HG02970 (cell line): Measurements from ENCODE around the gene EFHB.
"Not testable (repeated sequence)": the region's sequence is repeated elsewhere in the genome, so short reads cannot be mapped to it uniquely, and the experiment has no call there.

Experiments
- ATAC-seq: cut with Tn5 transposase; IDR thresholded peaks from one replicate; pipeline ENCODE4 v1.9.1; 2021; ENCODE audit warnings: mild to moderate bottlenecking, moderate library complexity, moderate number of reproducible peaks; ENCODE audit not compliant: unreplicated experiment, low FRiP score

Gene EFHB

GRCh38 chr3:19934098-19934566, at the start of gene EFHB:
EFHB (minus strand) TSS chr3:19934217; CDS start chr3:19934018, 199 bp downstream.
- no peak for ATAC-seq

- no peak for ATAC-seq
These were observed 38.0 kb upstream of the EFHB start for GRCh38 chr3:19972054-19972453.

GRCh38 chr3:19970327-19970726, 36.3 kb upstream of the EFHB start:
- no peak for ATAC-seq

GRCh38 chr3:19967812-19968211, 33.8 kb upstream of the EFHB start:
- ATAC-seq = no peak

- ATAC-seq = no peak
These were observed 33.2 kb upstream of the EFHB start for GRCh38 chr3:19967208-19967607.

GRCh38 chr3:19961960-19962359, 27.9 kb upstream of the EFHB start:
- ATAC-seq = no peak

GRCh38 chr3:19960696-19961095, 26.7 kb upstream of the EFHB start:
- no peak for ATAC-seq

GRCh38 chr3:19959505-19959904, 25.5 kb upstream of the EFHB start:
- ATAC-seq = no peak

- not testable (repeated sequence) for ATAC-seq
These were observed 23.3 kb upstream of the EFHB start for GRCh38 chr3:19957354-19957753.

GRCh38 chr3:19954676-19955075, 20.7 kb upstream of the EFHB start:
- no peak for ATAC-seq

GRCh38 chr3:19950316-19950715, 16.3 kb upstream of the EFHB start:
- ATAC-seq = no peak

- ATAC-seq = no peak
These were observed 14.2 kb upstream of the EFHB start for GRCh38 chr3:19948226-19948591.

- peak; percentile 17 for ATAC-seq
These were observed 13.7 kb upstream of the EFHB start for GRCh38 chr3:19947549-19948225.

- peak; percentile 97 for ATAC-seq
These were observed 13.0 kb upstream of the EFHB start, which contains the start of gene RAB5A for GRCh38 chr3:19946832-19947548. RAB5A (plus strand) TSS chr3:19947097; CDS start chr3:19950899, 3,802 bp downstream.

GRCh38 chr3:19945969-19946831, 12.2 kb upstream of the EFHB start:
- ATAC-seq = peak; percentile 3

GRCh38 chr3:19945534-19945933, 11.5 kb upstream of the EFHB start:
- no peak for ATAC-seq

- no peak for ATAC-seq
These were observed 6.6 kb upstream of the EFHB start for GRCh38 chr3:19940643-19941042.

- no peak for ATAC-seq
These were observed 4.2 kb upstream of the EFHB start for GRCh38 chr3:19938295-19938627.

- no peak for ATAC-seq
These were observed 3.7 kb upstream of the EFHB start for GRCh38 chr3:19937459-19938294.

- no peak for ATAC-seq
These were observed 1.6 kb downstream of the EFHB start for GRCh38 chr3:19932422-19932821.
